GM08714 (cell line): ENCODE results near the gene OR4F6.

ENCODE experiments used
- H3K4me3 ChIP-seq: fragments of 200-500 bp; sonication (Bioruptor generic); 2 replicates; pipeline ENCODE4 v1.5.1; 2014; ENCODE audit warnings: mild to moderate bottlenecking, low read length, inconsistent platforms
- ZNF274 ChIP-seq: IDR thresholded peaks from 2 replicates; pipeline ENCODE4 v1.6.1; 2012; ENCODE audit warnings: mild to moderate bottlenecking, low read depth, low read length

OR4F6 gene

DNA sequence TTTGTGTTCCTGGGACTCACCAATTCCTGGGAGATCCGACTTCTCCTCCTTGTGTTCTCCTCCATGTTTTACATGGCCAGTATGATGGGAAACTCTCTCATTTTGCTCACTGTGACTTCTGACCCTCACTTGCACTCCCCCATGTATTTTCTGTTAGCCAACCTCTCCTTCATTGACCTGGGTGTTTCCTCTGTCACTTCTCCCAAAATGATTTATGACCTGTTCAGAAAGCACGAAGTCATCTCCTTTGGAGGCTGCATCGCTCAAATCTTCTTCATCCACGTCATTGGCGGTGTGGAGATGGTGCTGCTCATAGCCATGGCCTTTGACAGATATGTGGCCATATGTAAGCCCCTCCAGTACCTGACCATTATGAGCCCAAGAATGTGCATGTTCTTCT is 25.5 kb downstream of the OR4F6 start:
- no peak for TF ChIP-seq ZNF274
- H3K4me3 ChIP-seq, result no peak overlapping the region

DNA sequence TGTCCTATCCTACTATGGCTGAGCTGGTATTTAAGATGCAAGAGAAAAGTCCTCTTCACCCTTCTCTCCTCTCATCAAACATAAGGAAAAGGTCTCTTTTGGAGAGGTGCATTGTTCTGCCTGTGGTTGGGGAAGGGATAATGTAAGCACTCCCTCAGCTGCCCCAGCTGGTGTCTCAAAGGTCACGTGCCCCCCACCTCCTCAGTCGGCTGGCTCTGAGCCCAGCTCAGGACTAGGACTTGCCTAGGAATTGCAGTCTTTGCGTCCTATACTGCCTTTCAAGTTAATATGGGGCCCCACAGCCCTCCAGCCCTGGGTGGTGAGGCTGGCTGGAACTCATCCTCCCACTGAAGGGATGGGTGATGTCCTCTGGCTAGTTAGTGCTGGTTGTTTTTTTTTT is 38.3 kb downstream of the OR4F6 start:
- TF ChIP-seq ZNF274, result no peak
- no peak overlapping the region for H3K4me3 ChIP-seq

DNA sequence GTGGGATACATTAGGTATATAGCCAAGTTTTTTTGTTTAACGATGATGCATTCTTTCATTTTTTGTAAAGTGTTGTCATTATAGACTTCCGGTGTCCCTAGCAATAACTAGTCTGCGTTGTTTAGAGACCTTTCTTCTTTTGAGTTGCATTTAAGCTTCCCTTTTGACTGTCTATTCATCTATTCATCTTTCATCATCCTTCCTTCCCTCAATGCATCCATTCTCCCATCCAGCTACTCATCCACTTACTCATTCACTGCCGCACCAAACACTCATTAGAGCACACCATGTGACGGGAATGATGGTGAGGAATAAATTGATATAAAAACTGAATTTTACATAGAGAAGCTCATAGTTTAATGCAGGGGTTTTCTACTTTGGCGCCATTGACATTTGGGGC is 41.6 kb downstream of the OR4F6 start:
- no peak for TF ChIP-seq ZNF274

DNA sequence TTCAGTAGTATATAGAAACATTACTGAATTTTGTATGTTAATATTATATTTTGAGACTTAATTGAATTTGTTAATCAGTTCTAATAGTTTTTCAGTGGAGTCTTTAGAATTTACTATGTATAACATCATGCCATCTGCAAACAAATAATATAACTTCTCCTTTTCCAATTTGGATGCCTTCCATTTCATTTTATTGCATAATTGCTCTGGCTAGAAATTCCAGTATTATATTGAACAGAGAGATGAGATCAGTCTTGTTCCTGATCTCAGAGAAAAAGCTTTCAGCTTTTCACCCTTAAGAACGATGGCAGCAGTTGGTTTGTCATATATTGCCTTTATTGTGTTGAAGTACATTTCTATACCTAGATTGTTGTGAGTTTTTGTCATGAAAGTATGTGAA is 49.0 kb downstream of the OR4F6 start:
- TF ChIP-seq ZNF274, result no peak
- no peak overlapping the region for H3K4me3 ChIP-seq

More for the DNA sequence above, 41.6 kb downstream of the OR4F6 start:
- H3K4me3 ChIP-seq, result no peak overlapping the region
